Stomach (tissue), 4 donors: ENCODE results near the gene DMXL1.

Experiments used
- EP300 ChIP-seq: sonication (generic); formaldehyde crosslinking; IDR thresholded peaks from one replicate; pipeline ENCODE4 v1.6.1; 2017; ENCODE audit warnings: antibody characterized with exemption
- POLR2A ChIP-seq, 4 donors: fragments of 450-650 bp; IDR thresholded peaks; one replicate each; pipeline ENCODE4 v1.6.1; 2016; ENCODE audit warnings: antibody characterized with exemption in 4 of 4, control low read depth in 2 of 4, mild to moderate bottlenecking in 1 of 4, moderate library complexity in 1 of 4
- TF ChIP-seq, protein P1 (sequence below), 7 experiments: fragments of 450-650 bp in 4 of 7; fragments of 200-600 bp in 3 of 7; sonication (generic) in 3 of 7; IDR thresholded peaks; one replicate each; pipeline ENCODE4 v1.5.1; 2016 to 2019; ENCODE audit warnings: antibody characterized with exemption in 7 of 7, control low read depth in 2 of 7, mild to moderate bottlenecking in 1 of 7

DNA sequence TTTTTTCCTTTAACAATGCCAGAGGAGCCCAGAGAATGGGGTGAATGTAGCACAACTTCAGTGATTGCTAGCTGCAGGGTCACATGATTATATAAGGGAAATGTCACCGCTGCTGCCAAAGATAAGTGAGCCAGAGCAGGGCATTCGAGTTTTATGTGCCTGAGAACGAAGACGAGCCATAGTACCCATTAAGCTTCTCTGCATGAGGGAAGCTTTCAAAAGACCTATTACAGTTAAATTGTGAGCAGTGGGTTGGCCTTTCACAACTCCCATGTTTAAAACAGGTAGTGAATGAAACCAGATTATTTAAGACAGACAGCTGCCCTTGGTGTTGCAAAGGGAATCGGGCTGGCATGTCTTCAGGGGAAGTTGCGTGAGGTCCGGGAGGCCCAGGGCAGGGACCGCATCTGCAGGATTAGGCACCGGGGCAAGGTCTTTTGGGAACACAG, 202.5 kb downstream of the DMXL1 start:
- no peak for TF ChIP-seq POLR2A (IDR thresholded peaks at IDR 0.05)
- TF ChIP-seq, protein P1, sequence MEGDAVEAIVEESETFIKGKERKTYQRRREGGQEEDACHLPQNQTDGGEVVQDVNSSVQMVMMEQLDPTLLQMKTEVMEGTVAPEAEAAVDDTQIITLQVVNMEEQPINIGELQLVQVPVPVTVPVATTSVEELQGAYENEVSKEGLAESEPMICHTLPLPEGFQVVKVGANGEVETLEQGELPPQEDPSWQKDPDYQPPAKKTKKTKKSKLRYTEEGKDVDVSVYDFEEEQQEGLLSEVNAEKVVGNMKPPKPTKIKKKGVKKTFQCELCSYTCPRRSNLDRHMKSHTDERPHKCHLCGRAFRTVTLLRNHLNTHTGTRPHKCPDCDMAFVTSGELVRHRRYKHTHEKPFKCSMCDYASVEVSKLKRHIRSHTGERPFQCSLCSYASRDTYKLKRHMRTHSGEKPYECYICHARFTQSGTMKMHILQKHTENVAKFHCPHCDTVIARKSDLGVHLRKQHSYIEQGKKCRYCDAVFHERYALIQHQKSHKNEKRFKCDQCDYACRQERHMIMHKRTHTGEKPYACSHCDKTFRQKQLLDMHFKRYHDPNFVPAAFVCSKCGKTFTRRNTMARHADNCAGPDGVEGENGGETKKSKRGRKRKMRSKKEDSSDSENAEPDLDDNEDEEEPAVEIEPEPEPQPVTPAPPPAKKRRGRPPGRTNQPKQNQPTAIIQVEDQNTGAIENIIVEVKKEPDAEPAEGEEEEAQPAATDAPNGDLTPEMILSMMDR (IDR thresholded peaks at IDR 0.05) = no peak
- TF ChIP-seq EP300 = no peak
